Stomach (tissue), 9 donors: ENCODE results near the gene FGA. TPM values are rescaled to one million over a fixed set of nuclear protein-coding genes. Genes with fewer than 3 reads are reported as not detected.
A peak's percentile ranks its signal among the peaks of the same experiment; 100 is the strongest.

Experiments used
- DNase-seq, 2 donors: peaks; one replicate each; pipeline versions ENCODE4 v3.0.0 to v3.0.0-alpha.2; 2013 to 2019
- H3K27ac ChIP-seq, 5 donors: fragments of 200-600 bp in 4 of 5; sonication (generic) in 4 of 5; one replicate each; pipeline ENCODE4 v1.5.1; 2013 to 2019; ENCODE audit warnings: mild to moderate bottlenecking in 1 of 5, moderate library complexity in 1 of 5
- H3K27me3 ChIP-seq, 3 donors: fragments of 200-600 bp; sonication (generic); one replicate each; pipeline ENCODE4 v1.5.1; 2017 to 2019; ENCODE audit warnings: mixed run types in 1 of 3
- H3K36me3 ChIP-seq, 4 donors: fragments of 200-600 bp; sonication (generic); 1 replicate in 3 of 4; 2 replicates in 1 of 4; pipeline ENCODE4 v1.5.1; 2016 to 2019
- H3K4me1 ChIP-seq, 4 donors: fragments of 200-600 bp; sonication (generic); one replicate each; pipeline ENCODE4 v1.5.1; 2016 to 2019
- H3K4me3 ChIP-seq, 4 donors: fragments of 200-600 bp; sonication (generic) in 3 of 4; one replicate each; pipeline ENCODE4 v1.5.1; 2016 to 2019; ENCODE audit warnings: mild to moderate bottlenecking in 1 of 4
- H3K9me3 ChIP-seq, 4 donors: fragments of 200-600 bp; sonication (generic); one replicate each; pipeline ENCODE4 v1.5.1; 2016 to 2019
- CTCF ChIP-seq, 7 experiments: fragments of 450-650 bp in 4 of 7; fragments of 200-600 bp in 3 of 7; sonication (generic) in 3 of 7; IDR thresholded peaks; one replicate each; pipeline ENCODE4 v1.5.1; 2016 to 2019; ENCODE audit warnings: antibody characterized with exemption in 7 of 7, control low read depth in 2 of 7, mild to moderate bottlenecking in 1 of 7
- EP300 ChIP-seq: sonication (generic); formaldehyde crosslinking; IDR thresholded peaks from one replicate; pipeline ENCODE4 v1.6.1; 2017; ENCODE audit warnings: antibody characterized with exemption
- POLR2A ChIP-seq, 4 donors: fragments of 450-650 bp; IDR thresholded peaks; one replicate each; pipeline ENCODE4 v1.6.1; 2016; ENCODE audit warnings: antibody characterized with exemption in 4 of 4, control low read depth in 2 of 4, mild to moderate bottlenecking in 1 of 4, moderate library complexity in 1 of 4
- POLR2AphosphoS5 ChIP-seq, 3 donors: sonication (generic); formaldehyde crosslinking; IDR thresholded peaks; one replicate each; pipeline ENCODE4 v1.6.1; 2016; ENCODE audit warnings: antibody characterized with exemption in 3 of 3
- WGBS, 5 donors: extraction: QIAGEN DNeasy Blood & Tissue Kit in 3 of 5; methylation state at CpG; one replicate each; pipeline versions ENCODE4 v1.1.5 to v1.1.7; 2013 to 2018; 5-methylcytosine and 5-hydroxymethylcytosine counted together
- intact Hi-C: fragments of 100-400 bp; cut with DNase I; formaldehyde crosslinking; loops from one replicate; pipeline ENCODE4 v1.15.1; 2023; ENCODE audit warnings: low total_unique reads
- polyA plus RNA-seq, 3 donors: library from polyadenylated mRNA; stranded (reverse); fragments of 200-250 nt; gene quantifications; one replicate each; pipeline ENCODE4 v1.2.3, GENCODE V29; 2013
- total RNA-seq, 5 donors: library from RNA; depleted of rRNA; stranded (reverse); fragments of >200 nt; gene quantifications; one replicate each; pipeline versions ENCODE4 v1.1.0 to v1.2.3, GENCODE V29; 2014 to 2016
- donor health status: healthy with polysubstance abuse.
- donor health status: Bipolar disorder and iron deficiency.
- donor health status: healthy.

FGA gene
- total and polyA plus RNA-seq, 8 donors, result 3.1 to 43.7 (median 8.0) TPM; not detected in 2

DNA sequence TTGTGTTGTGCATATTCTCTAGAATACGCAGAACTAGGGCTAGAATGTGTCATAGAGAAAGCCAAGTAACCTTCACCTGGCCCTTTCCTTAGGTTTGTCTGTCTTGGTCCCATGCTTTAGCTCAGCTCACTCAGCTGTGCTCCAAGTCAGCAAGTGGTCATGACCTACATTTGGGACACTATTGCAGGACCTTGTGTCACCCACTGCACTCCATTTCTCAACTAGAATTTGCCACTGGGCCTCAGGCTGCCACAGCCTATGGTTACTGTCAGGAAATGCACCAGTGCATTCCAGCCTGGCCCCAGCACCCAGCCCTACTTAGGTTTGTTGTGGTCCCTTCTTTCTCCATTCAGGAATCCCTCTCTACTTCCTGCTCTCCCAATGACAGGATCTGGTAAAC lies 29.6 kb upstream of the FGA start:
- no peaks in the 10 kb centered on the region for H3K27me3 ChIP-seq
- peaks cover 0 to 20% (median 9%) of the 10 kb centered on the region in 4 donors for H3K4me1 ChIP-seq
- WGBS, 5 donors, result 0 to 91% (median 7%) methylated on average over 1 of the region's 1 CpG
- intact Hi-C loops, result loop anchor here (5.0 kb wide), 1 partner anchor 63 kb away; no protein-coding TSS in a partner anchor
- H3K9me3 ChIP-seq, result no peaks in the 10 kb centered on the region
- no peak overlapping the region for H3K27ac ChIP-seq
- TF ChIP-seq POLR2A (IDR thresholded peaks at IDR 0.05), result no peak
- TF ChIP-seq POLR2AphosphoS5 (IDR thresholded peaks at IDR 0.05), result no peak
- no peak for TF ChIP-seq CTCF (IDR thresholded peaks at IDR 0.05)
- no peak for TF ChIP-seq EP300
- H3K4me3 ChIP-seq, result no peak overlapping the region
- no peak for DNase-seq
- H3K36me3 ChIP-seq, result no peaks in the 10 kb centered on the region

GRCh38 chr4:154618708-154619315 lies 28.3 kb upstream of the FGA start:
- TF ChIP-seq POLR2A (IDR thresholded peaks at IDR 0.05) (no peak), POLR2AphosphoS5 (IDR thresholded peaks at IDR 0.05) (no peak), EP300 (no peak), CTCF (IDR thresholded peaks at IDR 0.05) (peak in 4 of 7 experiments; percentile 19 to 55 (median 43))
- DNase-seq, result peak; percentile 70 to 85
- no peaks in the 10 kb centered on the region for H3K27me3 ChIP-seq
- no peak overlapping the region for H3K27ac ChIP-seq
- H3K4me3 ChIP-seq, result no peak overlapping the region
- WGBS, 5 donors, result 35 to 44% (median 39%) methylated on average over 4 of the region's 4 CpGs
- peaks cover 0 to 20% (median 9%) of the 10 kb centered on the region in 4 donors for H3K4me1 ChIP-seq
- intact Hi-C loops, result no loop called here
- H3K36me3 ChIP-seq, result no peaks in the 10 kb centered on the region
- no peaks in the 10 kb centered on the region for H3K9me3 ChIP-seq

- TF ChIP-seq POLR2AphosphoS5 (IDR thresholded peaks at IDR 0.05) (no peak), POLR2A (IDR thresholded peaks at IDR 0.05) (no peak)
- H3K9me3 ChIP-seq, result no peaks in the 10 kb centered on the region
- H3K27ac ChIP-seq, result no peak overlapping the region
- intact Hi-C loops, result no loop called here
- H3K27me3 ChIP-seq, result no peaks in the 10 kb centered on the region
- no peaks in the 10 kb centered on the region for H3K36me3 ChIP-seq
- whole genome bisulfite sequencing, 5 donors, result 17 to 44% (median 33%) methylated on average over 5 of the region's 5 CpGs
- H3K4me3 ChIP-seq, result no peak overlapping the region
- peaks cover 0 to 20% (median 9%) of the 10 kb centered on the region in 4 donors for H3K4me1 ChIP-seq
- DNase-seq, result peak in 1 of 2 donors; percentile 16
Observed at GRCh38 chr4:154617820-154618317, 27.3 kb upstream of the FGA start.

DNA sequence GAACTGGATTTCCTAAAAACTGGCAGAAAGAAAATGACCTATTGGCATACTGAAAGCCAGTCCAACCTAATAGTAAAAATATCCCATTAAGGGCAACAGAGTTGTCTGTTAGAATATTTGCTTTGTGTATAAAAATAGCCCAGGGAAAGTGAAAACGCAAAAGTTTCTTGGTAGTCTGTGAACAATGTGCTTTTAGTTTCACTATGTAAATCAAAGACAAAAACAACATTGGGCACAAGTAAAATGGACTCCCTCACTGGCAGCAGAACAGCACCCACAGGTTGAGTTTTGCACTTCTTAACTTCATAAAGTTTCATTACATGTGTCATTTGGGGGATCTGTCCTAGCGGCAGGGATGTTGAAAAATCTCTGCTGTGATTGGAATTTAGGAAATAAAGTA lies 26.2 kb upstream of the FGA start:
- DNase-seq, result peak in 1 of 2 donors; percentile 44
- intact Hi-C loops, result no loop called here
- Histone ChIP-seq H3K9me3 (no peaks in the 10 kb centered on the region), H3K36me3 (no peaks in the 10 kb centered on the region), H3K4me1 (peaks cover 0 to 20% (median 9%) of the 10 kb centered on the region in 4 donors), H3K4me3 (no peak overlapping the region), H3K27ac (no peak overlapping the region), H3K27me3 (no peaks in the 10 kb centered on the region)
- TF ChIP-seq EP300 (no peak), CTCF (IDR thresholded peaks at IDR 0.05) (no peak), POLR2AphosphoS5 (IDR thresholded peaks at IDR 0.05) (no peak), POLR2A (IDR thresholded peaks at IDR 0.05) (no peak)
- 3 to 54% (median 45%) methylated on average over 2 of the region's 2 CpGs for WGBS, 5 donors

DNA sequence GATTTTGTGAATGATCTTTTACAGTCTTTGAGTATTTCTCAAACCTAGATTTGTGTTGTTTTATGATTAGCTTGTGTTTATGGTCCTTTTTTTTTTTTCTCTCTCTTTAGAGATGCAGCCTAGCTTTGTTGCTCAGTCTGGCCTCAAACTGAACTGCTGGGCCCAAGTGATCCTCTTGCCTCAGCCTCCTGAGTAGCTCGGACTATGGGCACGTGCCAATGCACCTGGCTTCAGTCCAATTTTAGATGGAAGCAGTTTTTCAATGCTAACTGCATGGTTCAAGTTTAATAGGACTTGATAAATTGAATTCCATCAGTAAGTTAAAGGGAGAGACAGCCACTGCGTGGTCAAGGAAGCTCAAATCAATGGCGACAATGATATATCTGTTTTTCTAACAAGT lies 25.7 kb upstream of the FGA start:
- no peaks in the 10 kb centered on the region for H3K36me3 ChIP-seq
- no peak overlapping the region for H3K27ac ChIP-seq
- H3K4me1 ChIP-seq, result peaks cover 0 to 20% (median 9%) of the 10 kb centered on the region in 4 donors
- WGBS, 5 donors, result 34 to 60% (median 57%) methylated on average over 4 of the region's 4 CpGs
- H3K4me3 ChIP-seq, result no peak overlapping the region
- intact Hi-C loops, result no loop called here
- TF ChIP-seq EP300, result no peak
- no peak for TF ChIP-seq POLR2AphosphoS5 (IDR thresholded peaks at IDR 0.05)
- TF ChIP-seq POLR2A (IDR thresholded peaks at IDR 0.05), result no peak
- no peak for TF ChIP-seq CTCF (IDR thresholded peaks at IDR 0.05)
- H3K9me3 ChIP-seq, result no peaks in the 10 kb centered on the region
- no peaks in the 10 kb centered on the region for H3K27me3 ChIP-seq
- DNase-seq, result peak in 1 of 2 donors; percentile 30
